ENCODE data around the gene SH2D4B. TPM values are rescaled to one million over a fixed set of nuclear protein-coding genes. Genes with fewer than 3 reads are reported as not detected.

Gene SH2D4B
- total RNA-seq, 1 experiment from 2014 or later = 0.07 TPM

DNA sequence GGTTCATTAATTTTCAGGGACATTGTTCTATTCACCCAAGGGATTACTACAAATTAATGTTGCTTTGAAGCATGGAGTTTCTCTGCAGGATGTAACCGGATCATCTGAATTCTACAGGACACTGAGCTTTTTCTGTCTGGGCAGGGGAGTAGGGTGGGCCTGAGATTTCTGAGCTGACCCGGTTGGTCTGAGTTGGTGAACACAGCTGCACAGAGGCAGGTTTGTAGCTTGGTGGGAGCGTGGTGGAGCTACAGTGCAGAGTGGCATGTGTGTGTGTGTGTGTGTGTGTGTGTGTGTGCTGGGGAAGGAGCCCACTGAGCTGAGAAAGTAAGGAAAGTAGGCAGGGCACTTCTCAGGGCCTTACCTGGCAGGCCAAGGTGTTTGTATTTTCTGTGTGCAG lies 62.6 kb downstream of the SH2D4B start:
- Mint-ChIP-seq H3K36me3 (ENCODE audit: insufficient read depth in 1 of 3, low read depth in 3 of 3) (no peaks in the 10 kb centered on the region), H3K4me1 (peaks cover 6 to 12% of the 10 kb centered on the region in 2 experiments; a peak in 3 of 4 replicates), H3K27me3 (ENCODE audit: low read depth) (peaks cover 9% of the 10 kb centered on the region), H3K4me3 (no peak overlapping the region), H3K9me3 (no peaks in the 10 kb centered on the region), H3K27ac (no peak overlapping the region)
- Histone ChIP-seq H3K9ac (ENCODE audit: extremely low read depth, insufficient read length, low read length) (no peak overlapping the region), H3K56ac (ENCODE audit: insufficient read length, low read depth, low read length) (no peak overlapping the region), H4K8ac (replicated peaks; ENCODE audit: insufficient read length, low read depth, low read length) (no peak overlapping the region), H3K4ac (ENCODE audit: low read depth, low read length) (no peak overlapping the region), H3K27me3 (ENCODE audit: insufficient read depth, low read length) (no peaks in the 10 kb centered on the region; the same call in 1 of the 2 replicates), H2AFZ (ENCODE audit: low read length) (no peak overlapping the region), H2BK20ac (ENCODE audit: low read depth, low read length, poor library complexity, severe bottlenecking) (no peak overlapping the region), H3K18ac (ENCODE audit: insufficient read length, low read depth, low read length) (no peak overlapping the region), H3K14ac (ENCODE audit: insufficient read depth, low read length) (no peak overlapping the region), H2BK12ac (ENCODE audit: insufficient read length, low read depth, low read length) (no peak overlapping the region), H2AK5ac (ENCODE audit: insufficient read length, low read length) (no peak overlapping the region), H3K79me2 (ENCODE audit: insufficient read depth, low read length) (no peaks in the 10 kb centered on the region), H4K91ac (ENCODE audit: insufficient read length, low read depth, low read length) (no peak overlapping the region), H3K23ac (ENCODE audit: insufficient read length, low read depth, low read length) (no peak overlapping the region), H3K9me3 (ENCODE audit: control insufficient read depth, low read depth, low read length) (no peaks in the 10 kb centered on the region), H3K27ac (ENCODE audit: insufficient read length, low read depth, low read length) (no peak overlapping the region), H2BK120ac (ENCODE audit: low read depth, low read length, poor library complexity, severe bottlenecking) (no peak overlapping the region), H3K23me2 (ENCODE audit: insufficient read length, low read depth, low read length, poor library complexity, severe bottlenecking) (no peaks in the 10 kb centered on the region), H2BK5ac (ENCODE audit: insufficient read length, low read length) (no peak overlapping the region), H4K20me1 (ENCODE audit: control insufficient read depth, insufficient read depth, insufficient read length) (no peaks in the 10 kb centered on the region), H2BK15ac (ENCODE audit: low read depth, low read length) (no peak overlapping the region), H3K4me1 (ENCODE audit: insufficient read depth, low read length) (no peaks in the 10 kb centered on the region), H4K5ac (ENCODE audit: insufficient read length, low read depth, low read length) (no peak overlapping the region), H3K79me1 (ENCODE audit: insufficient read depth, low read depth, low read length, poor library complexity, severe bottlenecking) (no peaks in the 10 kb centered on the region), H3T11ph (ENCODE audit: low read length) (no peak overlapping the region), H3K4me2 (ENCODE audit: insufficient read depth, insufficient read length, low read length) (no peak overlapping the region)
- DNase-seq = no peak
- no CpG with 5 or more reads among the region's 3 CpGs for WGBS (ENCODE audit: extremely low coverage, insufficient read length, low lambda C conversion rate)
- TF ChIP-seq, protein P1, sequence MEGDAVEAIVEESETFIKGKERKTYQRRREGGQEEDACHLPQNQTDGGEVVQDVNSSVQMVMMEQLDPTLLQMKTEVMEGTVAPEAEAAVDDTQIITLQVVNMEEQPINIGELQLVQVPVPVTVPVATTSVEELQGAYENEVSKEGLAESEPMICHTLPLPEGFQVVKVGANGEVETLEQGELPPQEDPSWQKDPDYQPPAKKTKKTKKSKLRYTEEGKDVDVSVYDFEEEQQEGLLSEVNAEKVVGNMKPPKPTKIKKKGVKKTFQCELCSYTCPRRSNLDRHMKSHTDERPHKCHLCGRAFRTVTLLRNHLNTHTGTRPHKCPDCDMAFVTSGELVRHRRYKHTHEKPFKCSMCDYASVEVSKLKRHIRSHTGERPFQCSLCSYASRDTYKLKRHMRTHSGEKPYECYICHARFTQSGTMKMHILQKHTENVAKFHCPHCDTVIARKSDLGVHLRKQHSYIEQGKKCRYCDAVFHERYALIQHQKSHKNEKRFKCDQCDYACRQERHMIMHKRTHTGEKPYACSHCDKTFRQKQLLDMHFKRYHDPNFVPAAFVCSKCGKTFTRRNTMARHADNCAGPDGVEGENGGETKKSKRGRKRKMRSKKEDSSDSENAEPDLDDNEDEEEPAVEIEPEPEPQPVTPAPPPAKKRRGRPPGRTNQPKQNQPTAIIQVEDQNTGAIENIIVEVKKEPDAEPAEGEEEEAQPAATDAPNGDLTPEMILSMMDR (conservative IDR thresholded peaks at IDR 0.05) = no peak
